Rectal smooth muscle tissue (tissue), 1 donor: ENCODE results near the gene TCEANC2.

Source experiments
- H3K27ac ChIP-seq: one replicate; pipeline ENCODE4 v1.7.0; 2013; ENCODE audit warnings: low read depth, low read length, inconsistent platforms
- H3K27me3 ChIP-seq: one replicate; pipeline ENCODE4 v1.7.0; 2013; ENCODE audit warnings: low read length; ENCODE audit not compliant: control insufficient read depth, insufficient read depth
- H3K36me3 ChIP-seq: one replicate; pipeline ENCODE4 v1.7.0; 2013; ENCODE audit warnings: low read length; ENCODE audit not compliant: control insufficient read depth, insufficient read depth
- H3K4me1 ChIP-seq: one replicate; pipeline ENCODE4 v1.7.0; 2013; ENCODE audit warnings: low read length; ENCODE audit not compliant: control insufficient read depth, insufficient read depth
- H3K4me3 ChIP-seq: one replicate; pipeline ENCODE4 v1.7.0; 2013; ENCODE audit warnings: low read length
- H3K9ac ChIP-seq: one replicate; pipeline ENCODE4 v1.7.0; 2013; ENCODE audit warnings: low read length

Gene TCEANC2

GRCh38 chr1:54137534-54138061 lies 84.2 kb downstream of the TCEANC2 start:
- H3K4me1 ChIP-seq = no peaks in the 10 kb centered on the region
- no peaks in the 10 kb centered on the region for H3K36me3 ChIP-seq
- H3K27me3 ChIP-seq = no peaks in the 10 kb centered on the region
- no peak overlapping the region for H3K4me3 ChIP-seq
- no peak overlapping the region for H3K9ac ChIP-seq
- H3K27ac ChIP-seq = no peak overlapping the region

- no peaks in the 10 kb centered on the region for H3K27me3 ChIP-seq
- H3K4me3 ChIP-seq = no peak overlapping the region
- no peaks in the 10 kb centered on the region for H3K4me1 ChIP-seq
- no peaks in the 10 kb centered on the region for H3K36me3 ChIP-seq
- H3K27ac ChIP-seq = no peak overlapping the region
- no peak overlapping the region for H3K9ac ChIP-seq
Observed at GRCh38 chr1:54138994-54139393, 85.6 kb downstream of the TCEANC2 start.

- Histone ChIP-seq H3K4me1 (no peaks in the 10 kb centered on the region), H3K4me3 (no peak overlapping the region), H3K9ac (no peak overlapping the region), H3K27ac (no peak overlapping the region), H3K27me3 (no peaks in the 10 kb centered on the region), H3K36me3 (no peaks in the 10 kb centered on the region)
Observed at GRCh38 chr1:54139711-54140110, 86.3 kb downstream of the TCEANC2 start.

GRCh38 chr1:54142146-54142900 lies 88.9 kb downstream of the TCEANC2 start:
- H3K36me3 ChIP-seq = no peaks in the 10 kb centered on the region
- H3K27me3 ChIP-seq = no peaks in the 10 kb centered on the region
- no peak overlapping the region for H3K9ac ChIP-seq
- H3K4me3 ChIP-seq = no peak overlapping the region
- H3K27ac ChIP-seq = no peak overlapping the region
- H3K4me1 ChIP-seq = no peaks in the 10 kb centered on the region

GRCh38 chr1:54144366-54144765 lies 91.0 kb downstream of the TCEANC2 start:
- Histone ChIP-seq H3K36me3 (no peaks in the 10 kb centered on the region), H3K27me3 (no peaks in the 10 kb centered on the region), H3K4me1 (no peaks in the 10 kb centered on the region), H3K27ac (no peak overlapping the region), H3K4me3 (no peak overlapping the region), H3K9ac (no peak overlapping the region)

- Histone ChIP-seq H3K36me3 (no peaks in the 10 kb centered on the region), H3K27me3 (no peaks in the 10 kb centered on the region), H3K9ac (no peak overlapping the region), H3K4me1 (no peaks in the 10 kb centered on the region), H3K27ac (no peak overlapping the region), H3K4me3 (no peak overlapping the region)
Observed at GRCh38 chr1:54149734-54150133, 96.3 kb downstream of the TCEANC2 start.

- H3K27me3 ChIP-seq = no peaks in the 10 kb centered on the region
- H3K4me3 ChIP-seq = no peak overlapping the region
- no peak overlapping the region for H3K9ac ChIP-seq
- H3K27ac ChIP-seq = no peak overlapping the region
- H3K36me3 ChIP-seq = no peaks in the 10 kb centered on the region
- H3K4me1 ChIP-seq = no peaks in the 10 kb centered on the region
Observed at GRCh38 chr1:54151013-54151412, 97.6 kb downstream of the TCEANC2 start.

GRCh38 chr1:54152696-54153095 lies 99.3 kb downstream of the TCEANC2 start, which contains the start of gene CDCP2:
Gene CDCP2, minus strand, starts transcription at chr1:54153000. Its CDS starts 78 bp downstream, at chr1:54152922.
- no peak within 1 kb of the TSS for H3K4me3 ChIP-seq
- no peak within 1 kb of the TSS for H3K9ac ChIP-seq

GRCh38 chr1:54153535-54154439 lies 100.4 kb downstream of the TCEANC2 start:
- Histone ChIP-seq H3K4me1 (no peaks in the 10 kb centered on the region), H3K36me3 (no peaks in the 10 kb centered on the region), H3K27ac (no peak overlapping the region), H3K27me3 (no peaks in the 10 kb centered on the region), H3K4me3 (no peak overlapping the region), H3K9ac (no peak overlapping the region)

More at GRCh38 chr1:54152696-54153095, 99.3 kb downstream of the TCEANC2 start, which contains the start of gene CDCP2:
- no peaks in the 10 kb centered on the region for H3K4me1 ChIP-seq
- H3K27ac ChIP-seq = no peak within 1 kb of the TSS
- no peaks in the 10 kb centered on the region for H3K27me3 ChIP-seq
- no peaks in the 10 kb centered on the region for H3K36me3 ChIP-seq
